K562 (cell line): ENCODE data around the gene DNAJC1. TPM values are rescaled to one million over a fixed set of nuclear protein-coding genes. Genes with fewer than 3 reads are reported as not detected.
A peak's percentile ranks its signal among the peaks of the same experiment; 100 is the strongest.

Source experiments
- BRCA1 ChIP-seq, 2 experiments: fragments of 450-650 bp in 1 of 2; sonication (generic) in 1 of 2; formaldehyde crosslinking in 1 of 2; IDR thresholded peaks; 2 replicates each; pipeline versions ENCODE4 v1.5.0 to v1.6.1; 2017 to 2020; ENCODE audit warnings: mild to moderate bottlenecking in 1 of 2, missing genetic modification reagents in 1 of 2
- CBX1 ChIP-seq: sonication (generic); IDR thresholded peaks from 2 replicates; pipeline ENCODE4 v1.6.1; 2016; ENCODE audit warnings: antibody characterized with exemption, low read depth, mild to moderate bottlenecking
- CBX3 ChIP-seq, 2 experiments: IDR thresholded peaks; 1 replicate in 1 of 2; 2 replicates in 1 of 2; pipeline ENCODE4 v1.6.1; 2012; ENCODE audit warnings: inconsistent platforms in 2 of 2, low read length in 2 of 2, borderline replicate concordance in 1 of 2, control low read depth in 1 of 2
- CHD2 ChIP-seq: IDR thresholded peaks from 2 replicates; pipeline ENCODE4 v1.6.1; 2011; ENCODE audit warnings: low read depth, low read length
- CSDE1 ChIP-seq, 2 experiments: fragments of 450-650 bp; IDR thresholded peaks; 2 replicates each; pipeline ENCODE4 v1.6.1; 2016; ENCODE audit warnings: mild to moderate bottlenecking in 1 of 2
- CXXC5 ChIP-seq: fragments of 250-450 bp; sonication (Bioruptor Pico); IDR thresholded peaks from 2 replicates; pipeline ENCODE4 v1.8.0; 2022; ENCODE audit warnings: inconsistent platforms, mild to moderate bottlenecking, moderate library complexity
- DDX20 ChIP-seq: fragments of 450-650 bp; IDR thresholded peaks from 2 replicates; pipeline ENCODE4 v1.6.1; 2016; ENCODE audit warnings: missing genetic modification characterization, low read depth, mild to moderate bottlenecking, missing compliant biosample characterization, moderate library complexity
- EP400 ChIP-seq: fragments of 450-650 bp; IDR thresholded peaks from 2 replicates; pipeline ENCODE4 v1.6.1; 2017; ENCODE audit warnings: antibody characterized with exemption, mild to moderate bottlenecking, moderate library complexity
- FOXA3 ChIP-seq, 2 experiments: fragments of 450-650 bp in 1 of 2; sonication (generic) in 1 of 2; formaldehyde crosslinking; IDR thresholded peaks in 1 of 2; conservative IDR thresholded peaks in 1 of 2; 2 replicates each; pipeline versions ENCODE4 v1.4.0 to v1.8.0; 2020 to 2022; ENCODE audit warnings: mild to moderate bottlenecking in 2 of 2, missing genetic modification reagents in 1 of 2
- GABPB1 ChIP-seq: sonication (generic); formaldehyde crosslinking; IDR thresholded peaks from 2 replicates; pipeline ENCODE4 v1.8.0; 2022; ENCODE audit warnings: mild to moderate bottlenecking, missing genetic modification reagents
- HDAC1 ChIP-seq, 2 experiments: fragments of 450-650 bp; IDR thresholded peaks; 2 replicates each; pipeline ENCODE4 v1.6.1; 2016 to 2017; ENCODE audit warnings: inconsistent platforms in 1 of 2, mild to moderate bottlenecking in 1 of 2, moderate library complexity in 1 of 2
- HNRNPH1 ChIP-seq: fragments of 200-400 bp; formaldehyde crosslinking; optimal IDR thresholded peaks from 2 replicates; pipeline ENCODE3; 2017; ENCODE audit warnings: low read depth, mild to moderate bottlenecking, low read length, moderate library complexity
- KDM5B ChIP-seq: fragments of 200-600 bp; sonication (generic); IDR thresholded peaks from 2 replicates; pipeline ENCODE4 v1.6.1; 2012; ENCODE audit warnings: low read depth, mild to moderate bottlenecking, moderate library complexity, low read length, control low read depth, inconsistent platforms; ENCODE audit not compliant: insufficient replicate concordance
- MYC ChIP-seq, 2 experiments: fragments of 250-450 bp in 1 of 2; sonication (Bioruptor Pico) in 1 of 2; IDR thresholded peaks; 2 replicates each; pipeline versions ENCODE4 v1.5.1 to v1.6.1; 2012 to 2021; ENCODE audit warnings: low read depth in 2 of 2, borderline replicate concordance in 1 of 2, improper control_type of control experiment in 1 of 2, low read length in 1 of 2, mild to moderate bottlenecking in 1 of 2, moderate library complexity in 1 of 2
- NR2C2 ChIP-seq, 2 experiments: fragments of 200-800 bp in 1 of 2; sonication (Bioruptor generic) in 1 of 2; sonication (generic) in 1 of 2; formaldehyde crosslinking in 1 of 2; IDR thresholded peaks; 2 replicates each; pipeline versions ENCODE4 v1.6.1 to v1.8.0; 2016 to 2022; ENCODE audit warnings: mild to moderate bottlenecking in 1 of 2, missing compliant biosample characterization in 1 of 2, missing genetic modification characterization in 1 of 2, missing genetic modification reagents in 1 of 2
- RAD51 ChIP-seq: fragments of 450-650 bp; IDR thresholded peaks from 2 replicates; pipeline ENCODE4 v1.7.1; 2016; ENCODE audit warnings: low read depth, mild to moderate bottlenecking, borderline replicate concordance
- TFAP4 ChIP-seq: sonication (generic); formaldehyde crosslinking; IDR thresholded peaks from 2 replicates; pipeline ENCODE4 v1.8.0; 2022; ENCODE audit warnings: missing genetic modification reagents, mild to moderate bottlenecking, moderate library complexity, borderline replicate concordance
- USF1 ChIP-seq: sonication (generic); formaldehyde crosslinking; IDR thresholded peaks from 2 replicates; pipeline ENCODE4 v1.9.0; 2022; ENCODE audit warnings: mild to moderate bottlenecking, missing genetic modification reagents
- ZNF282 ChIP-seq: sonication (generic); formaldehyde crosslinking; IDR thresholded peaks from 2 replicates; pipeline ENCODE4 v1.8.1; 2023; ENCODE audit warnings: missing genetic modification reagents
- ZNF444 ChIP-seq: fragments of 250-450 bp; sonication (Bioruptor Pico); IDR thresholded peaks from 2 replicates; pipeline ENCODE4 v1.4.0; 2020; ENCODE audit warnings: mild to moderate bottlenecking, moderate library complexity
- polyA plus RNA-seq, 8 experiments: library from polyadenylated mRNA; depleted of rRNA in 4 of 8; stranded (reverse) in 5 of 8; unstranded in 3 of 8; fragments of >200 nt; fragmentation: Nextera tagmentation in 2 of 8; fragmentation: Illumina TruSeq in 1 of 8; extraction: Ambion mirVana in 2 of 8; extraction: Trizol in 1 of 8; gene quantifications; 2 replicates each; pipeline versions ENCODE4 v1.2.1 to v1.2.3, GENCODE V29; 2011 to 2014; ENCODE audit warnings: inconsistent platforms in 1 of 8, missing spikeins in 1 of 8
- total RNA-seq, 7 experiments: library from RNA; depleted of rRNA in 6 of 7; stranded (reverse); fragments of >200 nt in 6 of 7; fragmentation: Illumina TruSeq in 2 of 7; extraction: Trizol in 2 of 7; gene quantifications; 2 replicates each; pipeline versions ENCODE4 v1.2.1 to v1.2.3, GENCODE V29; 2011 to 2021; ENCODE audit warnings: low replicate concordance in 1 of 7
- TF ChIP-seq, protein P1 (sequence below): fragments of 250-450 bp; sonication (Bioruptor Pico); IDR thresholded peaks from 2 replicates; pipeline ENCODE4 v1.5.0; 2021; ENCODE audit warnings: mild to moderate bottlenecking, moderate library complexity

The DNAJC1 gene
- total and polyA plus RNA-seq, 9 of the 15 experiments (the other 6 are each of a cell fraction or from before 2014, with no cell fraction given): 5.4 to 77.6 (median 40.3) TPM

DNA sequence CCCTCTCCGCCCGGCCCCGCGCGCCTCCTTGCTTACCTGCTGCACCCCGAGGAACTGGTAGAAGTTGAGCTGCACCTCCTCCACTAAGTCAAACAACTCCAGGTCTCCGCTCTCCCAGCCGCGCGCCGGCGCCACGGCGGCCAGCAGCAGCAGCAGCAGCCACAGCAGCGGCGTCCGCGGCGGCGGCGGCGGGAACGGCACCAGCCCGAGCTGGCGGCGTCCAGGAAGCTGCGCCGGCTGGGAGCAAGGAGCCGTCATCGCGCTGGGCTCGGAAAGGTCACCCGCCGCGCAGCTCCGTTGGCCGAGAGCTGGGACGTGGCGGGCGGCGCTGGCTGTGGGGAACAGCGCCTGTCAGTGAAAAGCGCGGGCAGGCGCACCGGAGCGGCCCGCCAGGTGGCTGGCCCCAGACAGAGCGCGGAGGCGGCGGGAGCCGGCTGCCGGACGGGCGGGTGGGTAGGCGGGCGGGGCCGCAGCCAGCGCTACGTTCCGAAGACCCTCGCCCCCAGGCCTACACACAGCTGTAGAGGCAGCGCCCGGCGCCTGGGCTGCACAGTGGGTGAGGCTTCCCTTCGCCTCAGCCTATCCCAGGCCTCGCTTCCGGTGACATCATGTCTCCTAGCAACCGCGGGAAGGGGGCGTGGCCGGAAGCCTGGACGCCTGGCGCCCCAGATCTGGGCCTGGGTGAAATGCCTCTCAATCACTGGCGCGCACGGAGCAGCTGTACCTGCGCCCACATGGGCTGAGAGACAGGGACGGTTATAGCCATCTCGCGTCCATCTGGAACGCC is at the start of gene DNAJC1 (continued):
- TF ChIP-seq, protein P1, sequence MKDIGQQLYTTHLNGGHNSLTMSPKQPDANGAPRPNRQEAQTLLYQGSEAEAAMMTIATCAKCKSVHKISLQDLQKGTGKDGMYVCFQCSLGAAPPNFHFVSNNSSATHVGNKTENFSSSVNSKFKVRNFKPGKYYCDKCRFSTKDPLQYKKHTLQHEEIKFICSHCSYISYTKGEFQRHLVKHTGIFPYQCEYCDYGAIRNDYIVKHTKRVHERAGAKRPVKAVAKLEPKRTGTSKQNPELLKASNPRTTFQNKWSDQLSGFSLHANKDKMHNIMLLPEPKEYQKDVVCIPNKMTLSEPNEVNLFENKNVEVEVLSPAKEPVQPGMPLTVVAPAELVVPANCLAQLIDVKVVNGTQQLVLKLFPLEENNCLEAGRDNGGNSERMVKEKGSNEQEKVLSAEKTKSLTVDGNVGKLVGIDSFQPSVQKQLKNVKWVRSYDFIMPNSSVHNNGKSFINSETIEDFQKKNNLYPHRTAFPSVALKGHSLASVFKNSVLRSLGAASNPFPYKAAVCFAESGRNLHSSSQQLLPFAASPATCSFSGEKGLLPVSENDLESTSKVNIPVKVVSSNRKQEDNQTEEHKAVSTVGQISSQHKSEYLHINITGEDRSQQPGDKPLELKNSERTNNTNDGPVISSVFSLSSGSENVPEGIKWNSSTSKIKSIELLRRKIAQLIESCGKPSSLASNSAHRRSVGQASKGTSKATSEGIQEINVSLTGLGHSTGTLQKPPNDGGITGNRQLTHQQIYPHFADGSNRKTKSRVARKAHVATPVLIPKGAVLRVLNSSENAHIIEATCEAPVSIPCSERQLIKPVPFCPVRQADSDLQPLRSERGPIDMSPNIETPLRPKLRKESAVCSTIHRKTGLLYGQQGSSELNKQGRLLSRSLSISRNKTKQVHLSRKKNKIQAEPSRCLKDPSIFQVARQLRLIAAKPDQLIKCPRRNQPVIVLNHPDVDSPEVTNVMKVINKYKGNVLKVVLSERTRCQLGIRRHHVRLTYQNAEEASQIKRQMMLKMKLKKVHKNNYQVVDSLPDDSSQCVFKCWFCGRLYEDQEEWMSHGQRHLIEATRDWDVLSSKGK (CRISPR knock-in tag): no peak
- TF ChIP-seq HNRNPH1: no peak
- TF ChIP-seq DDX20 (tag): no peak
- peak; percentile 77 for TF ChIP-seq GABPB1 (CRISPR knock-in tag)
- peak; percentile 78 for TF ChIP-seq CXXC5
- 0 out of 2 replicates have a peak, but pooled peaks have one; percentile 43 for TF ChIP-seq ZNF282
- 0 out of 4 replicates have a peak, but pooled peaks of 1 of the 2 experiments have one; percentile 19 for TF ChIP-seq HDAC1 (IDR thresholded peaks at IDR 0.05)
- no peak for TF ChIP-seq CHD2
- peak in 1 of 2 experiments; percentile 58; a peak in 1 of 4 replicates for TF ChIP-seq CSDE1 (IDR thresholded peaks at IDR 0.05)
- TF ChIP-seq RAD51: peak; percentile 48; the same call in 1 of the 2 replicates
- TF ChIP-seq BRCA1 (IDR thresholded peaks at IDR 0.05): no peak
- peak; percentile 52; the same call in 1 of the 2 replicates for TF ChIP-seq BRCA1 (CRISPR knock-in tag; IDR thresholded peaks at IDR 0.05)
- peak; percentile 15; the same call in 1 of the 2 replicates for TF ChIP-seq CBX1
- no peak for TF ChIP-seq ZNF444 (CRISPR knock-in tag)
- peak; percentile 77 for TF ChIP-seq EP400
- peak; percentile 81 for TF ChIP-seq MYC (IDR thresholded peaks at IDR 0.05; ENCODE audit: low read depth, low read length)
- TF ChIP-seq MYC (CRISPR knock-in tag; IDR thresholded peaks at IDR 0.05; ENCODE audit: borderline replicate concordance, low read depth): no peak
- TF ChIP-seq CBX3 (IDR thresholded peaks at IDR 0.05; ENCODE audit: borderline replicate concordance in 1 of 2, low read length in 2 of 2): peak in 1 of 2 experiments; percentile 69; a peak in 1 of 3 replicates
- TF ChIP-seq FOXA3 (CRISPR knock-in tag; conservative IDR thresholded peaks at IDR 0.05 in 1 of 2, IDR thresholded peaks at IDR 0.05 in 1 of 2): 0 out of 4 replicates have a peak, but pooled peaks of 1 of the 2 experiments have one; percentile 27
- peak; percentile 54 for TF ChIP-seq USF1 (CRISPR knock-in tag)
- peak; percentile 94 for TF ChIP-seq TFAP4 (CRISPR knock-in tag)
- TF ChIP-seq NR2C2 (CRISPR knock-in tag; IDR thresholded peaks at IDR 0.05): peak; percentile 73
- TF ChIP-seq NR2C2 (tag; IDR thresholded peaks at IDR 0.05): peak; percentile 77
- peak; percentile 80 for TF ChIP-seq KDM5B
